Measurements from ENCODE around the gene C1orf21.

Gene C1orf21

DNA sequence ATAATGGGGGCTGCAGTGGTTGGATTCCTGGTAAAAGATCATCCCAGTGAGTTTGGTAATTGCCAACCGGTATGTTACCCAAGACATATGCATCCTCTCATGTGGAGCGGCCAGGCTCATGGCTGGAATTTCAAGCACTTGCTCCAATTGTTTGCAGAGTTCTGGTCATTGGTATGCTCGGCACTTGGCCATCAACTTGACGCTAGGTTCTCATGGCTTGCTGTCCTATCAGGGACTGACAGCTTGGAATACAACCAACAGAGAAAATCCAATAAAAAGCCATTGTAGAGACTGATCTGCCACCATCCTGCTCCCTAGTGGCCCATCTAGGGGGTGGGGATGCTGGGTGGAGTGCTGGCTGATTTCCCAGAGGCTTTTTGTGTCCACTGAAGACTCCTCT lies 247.0 kb downstream of the C1orf21 start:
- DNase-seq (ENCODE audit: low spot score), result no peak

DNA sequence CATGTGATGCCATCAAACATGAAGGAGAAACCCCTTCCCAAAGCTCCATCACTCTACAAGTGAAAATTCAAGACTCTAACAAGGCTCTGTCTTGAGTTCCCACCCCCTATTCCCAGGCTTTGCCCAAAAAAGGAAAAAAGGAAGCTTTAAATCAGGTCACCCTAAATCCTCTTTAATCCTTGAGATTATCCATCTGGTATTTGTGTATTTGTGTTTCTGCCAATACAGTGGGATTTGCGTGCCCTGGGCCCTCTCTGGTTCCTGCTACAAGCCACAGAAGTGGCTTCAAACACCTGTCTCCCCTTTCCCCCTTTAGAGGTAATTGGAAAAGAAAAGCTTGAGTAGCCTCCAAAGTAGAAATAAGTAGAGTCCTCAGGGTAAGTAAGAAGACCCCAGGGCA lies 247.5 kb downstream of the C1orf21 start:
- no peak for DNase-seq (ENCODE audit: low spot score)

DNA sequence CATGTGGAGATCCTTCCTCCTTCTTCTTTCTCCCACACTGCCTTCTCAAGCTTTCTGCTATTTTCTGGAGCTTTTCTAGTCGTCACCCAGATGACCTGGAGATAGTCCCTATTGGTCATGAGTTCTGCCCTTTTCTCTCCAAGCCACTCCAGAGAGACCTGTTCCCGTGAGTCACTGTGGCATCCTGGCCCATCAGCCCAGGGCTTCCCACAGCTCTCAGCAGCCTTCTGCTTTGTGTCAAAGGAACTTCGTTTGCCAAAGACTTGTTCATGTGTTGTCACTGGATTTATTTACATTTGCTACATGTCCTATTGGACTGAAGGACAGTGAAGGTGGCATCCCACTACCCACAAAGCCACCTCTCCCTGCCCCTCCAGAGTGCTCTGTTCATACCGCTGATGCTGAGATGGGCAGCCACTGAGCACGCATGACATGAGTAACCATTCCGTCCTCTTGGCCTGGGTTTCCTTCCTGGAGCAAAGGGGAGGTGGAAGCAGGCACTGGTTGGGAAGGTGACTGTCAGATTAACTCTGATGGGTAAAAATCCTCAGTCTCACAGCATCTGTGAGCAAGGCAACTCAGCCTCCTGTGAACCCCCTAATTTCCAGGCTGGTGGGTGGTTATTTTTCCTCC lies 248.6 kb downstream of the C1orf21 start:
- DNase-seq (ENCODE audit: low spot score), result no peak

DNA sequence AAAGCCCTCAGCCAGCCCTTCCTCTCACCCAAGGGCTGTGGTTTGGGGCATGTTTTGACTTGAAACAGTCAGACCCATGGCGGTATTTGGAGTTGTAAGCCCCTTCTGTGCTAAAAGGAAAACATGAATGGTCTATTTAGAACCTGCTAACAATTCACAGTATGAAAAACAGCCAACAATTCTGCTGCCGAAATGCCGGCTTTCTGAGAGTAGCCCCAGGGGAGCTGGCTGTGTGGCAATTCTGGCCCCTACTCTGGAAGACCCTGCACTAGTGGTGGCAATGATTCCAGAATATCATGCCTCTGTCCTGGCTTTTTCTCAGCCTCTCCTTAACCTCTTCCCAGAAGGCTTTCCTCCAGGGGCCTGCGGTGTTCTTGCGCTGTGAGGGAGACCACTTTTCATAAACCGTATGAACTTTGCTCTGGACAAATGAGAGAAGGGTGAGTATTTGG lies 249.2 kb downstream of the C1orf21 start:
- DNase-seq (ENCODE audit: low spot score), result no peak

DNA sequence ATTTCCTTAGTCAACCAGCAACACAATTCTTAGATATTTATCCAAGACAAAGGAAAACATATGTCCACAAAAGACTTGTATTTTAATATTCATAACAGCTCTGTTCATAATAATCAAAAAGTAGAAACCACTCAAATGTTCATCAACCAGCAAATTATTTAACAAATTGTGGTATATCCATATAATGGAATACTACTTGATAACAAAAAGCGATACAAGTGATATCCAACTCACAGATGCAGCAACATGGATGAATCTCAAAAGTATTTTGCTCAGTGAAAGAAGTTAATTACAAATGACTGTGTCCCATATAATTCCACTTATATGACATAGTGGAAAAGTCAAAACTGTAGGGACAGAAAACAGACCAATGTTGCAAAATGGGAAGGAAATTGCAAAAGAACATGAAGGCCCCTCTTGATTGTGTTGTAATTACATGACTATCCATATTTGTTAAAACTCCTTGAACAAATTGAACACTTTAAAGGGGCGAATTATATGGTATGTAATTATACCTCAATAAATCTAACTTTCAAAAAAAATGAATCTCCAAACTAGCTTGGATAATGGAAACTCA lies 250.9 kb downstream of the C1orf21 start:
- DNase-seq (ENCODE audit: low spot score), result no peak

DNA sequence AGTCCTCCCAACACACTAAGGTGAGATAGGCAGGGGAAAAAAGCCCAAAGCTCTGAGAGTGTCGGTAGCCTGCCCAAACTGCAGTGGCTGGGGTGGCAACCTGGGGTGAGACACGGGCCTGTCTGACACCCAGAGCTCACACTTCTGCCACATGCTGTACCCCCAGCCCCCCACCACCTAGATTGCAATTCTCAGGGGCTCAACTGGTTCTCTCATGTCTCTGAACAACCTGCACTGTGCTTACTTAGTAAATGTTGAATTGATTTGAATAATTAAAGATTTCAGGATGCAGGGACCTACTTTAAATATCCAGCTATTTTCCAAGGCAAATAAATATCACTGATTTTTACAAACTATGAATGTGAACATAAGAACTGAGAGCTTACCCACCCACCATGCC lies 252.4 kb downstream of the C1orf21 start:
- DNase-seq (ENCODE audit: low spot score), result no peak

DNA sequence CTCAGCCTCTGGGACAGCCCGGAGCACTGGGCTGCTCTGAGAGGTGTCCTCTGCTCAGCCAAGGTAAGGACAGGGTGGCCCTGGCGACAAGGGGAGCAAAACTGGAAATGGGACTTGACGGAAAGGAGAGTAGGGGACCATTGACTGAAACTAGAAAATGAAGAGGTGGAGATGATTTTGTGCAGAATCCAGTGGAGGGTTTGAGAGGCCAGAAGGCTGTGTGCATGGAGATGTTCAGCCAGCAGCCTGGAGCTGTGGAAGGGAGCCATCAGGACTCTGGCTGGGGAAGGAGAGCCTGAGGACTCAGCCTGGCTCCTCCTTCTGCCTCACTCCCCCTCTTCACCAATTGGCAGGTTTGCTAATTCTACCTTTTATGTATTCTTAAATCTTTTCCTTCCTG lies 253.7 kb downstream of the C1orf21 start:
- DNase-seq (ENCODE audit: low spot score), result no peak

DNA sequence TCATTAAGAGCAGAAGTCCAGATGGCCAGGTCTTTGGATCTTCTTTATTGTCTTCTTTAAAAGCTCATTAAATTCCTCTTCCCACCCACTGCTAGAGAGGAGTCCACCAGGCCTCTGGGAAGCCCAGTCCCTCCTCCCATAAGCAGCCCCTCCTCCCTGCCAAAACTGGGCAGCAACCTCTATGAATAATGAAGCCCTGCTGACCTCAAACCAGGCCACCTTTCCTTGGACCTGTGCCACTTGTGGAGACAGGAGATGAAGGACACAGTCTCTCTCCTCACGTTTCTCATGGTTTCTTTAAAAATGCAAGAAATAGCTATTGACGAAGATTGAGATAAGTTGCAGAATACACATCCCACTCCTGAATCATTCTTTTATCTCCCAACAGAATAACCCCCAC lies 255.1 kb downstream of the C1orf21 start:
- no peak for DNase-seq (ENCODE audit: low spot score)

DNA sequence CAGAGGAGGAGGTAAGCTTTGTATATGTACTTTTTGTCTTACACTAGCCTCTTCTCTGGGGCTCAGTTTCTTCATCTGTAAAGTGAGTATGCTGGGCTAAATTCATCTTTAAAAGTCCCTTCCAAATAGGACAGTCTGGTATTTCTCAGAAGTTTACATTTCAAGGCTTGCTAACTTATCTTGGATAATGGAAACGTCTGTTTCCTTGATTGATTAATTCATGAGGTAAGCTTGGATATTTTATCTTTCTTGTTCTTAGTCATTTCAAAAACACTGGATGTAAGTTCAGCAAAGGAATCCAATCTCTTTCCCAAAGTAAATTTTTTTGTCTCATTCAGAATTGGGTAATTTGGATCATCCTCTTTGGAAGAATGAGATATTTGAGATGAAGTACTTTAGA lies 256.8 kb downstream of the C1orf21 start:
- DNase-seq (ENCODE audit: low spot score), result no peak

DNA sequence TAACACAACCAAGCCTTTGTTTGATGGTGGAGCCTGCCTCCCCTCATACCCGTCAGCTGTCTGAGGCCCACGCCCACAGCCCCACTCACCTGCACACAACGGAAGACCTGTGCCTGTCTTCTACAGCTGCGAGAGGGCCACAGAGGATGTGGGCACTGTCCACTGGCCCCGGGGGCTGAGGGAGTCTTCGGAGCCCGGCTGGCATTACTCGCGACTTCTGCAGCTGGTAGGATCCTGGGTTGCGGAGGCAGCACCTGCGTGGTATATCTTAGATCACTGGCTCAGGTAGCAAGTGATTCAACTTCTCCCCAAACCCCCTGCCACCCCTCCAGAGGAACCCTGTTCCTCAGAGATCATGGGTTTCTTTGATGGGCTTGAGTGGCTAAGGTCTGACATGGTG lies 257.9 kb downstream of the C1orf21 start:
- no peak for DNase-seq (ENCODE audit: low spot score)

DNA sequence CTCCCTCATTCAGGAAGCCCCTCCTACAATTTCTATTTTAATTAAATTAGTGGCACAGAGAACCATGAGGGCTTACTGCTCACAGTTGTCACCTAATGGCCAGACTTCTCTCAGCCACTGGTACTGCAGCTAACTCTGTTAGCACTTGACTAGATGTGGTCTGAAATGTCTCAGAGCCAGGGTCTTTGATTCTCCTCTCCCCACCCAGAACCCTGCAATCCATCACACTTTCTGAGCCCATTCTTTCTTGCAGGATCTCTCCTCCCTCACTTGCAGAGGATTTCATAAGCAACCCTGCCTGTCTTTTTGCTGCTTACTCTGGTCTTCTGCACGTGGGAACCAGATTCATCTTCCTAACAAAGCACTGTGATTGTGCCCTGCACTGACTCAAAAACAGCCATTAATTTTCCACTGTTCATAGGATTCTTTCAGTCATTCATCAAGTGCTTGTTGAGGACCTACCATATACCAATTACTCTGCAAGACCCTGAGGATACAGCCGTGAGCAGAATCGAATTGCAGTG lies 259.4 kb downstream of the C1orf21 start:
- DNase-seq (ENCODE audit: low spot score), result no peak

DNA sequence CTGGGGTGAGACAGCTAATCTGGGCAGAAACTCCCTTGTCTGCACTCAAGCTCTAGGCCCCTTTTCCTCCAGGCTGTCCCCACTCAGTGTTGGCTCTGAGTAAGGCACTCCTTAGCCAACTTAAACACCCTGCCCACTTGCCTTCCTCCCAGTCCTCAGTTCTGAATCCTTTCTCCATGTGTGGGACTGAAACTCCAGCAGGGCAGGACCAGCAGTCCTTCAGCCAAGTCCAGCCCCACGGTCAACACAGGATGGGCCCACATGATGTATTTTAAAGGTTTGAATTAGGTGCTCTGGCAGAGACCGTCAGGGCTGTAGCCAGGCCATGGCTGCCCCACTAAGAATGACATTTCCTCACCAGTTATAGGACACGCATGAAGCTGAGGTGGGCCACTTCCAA lies 260.0 kb downstream of the C1orf21 start:
- DNase-seq (ENCODE audit: low spot score), result no peak

DNA sequence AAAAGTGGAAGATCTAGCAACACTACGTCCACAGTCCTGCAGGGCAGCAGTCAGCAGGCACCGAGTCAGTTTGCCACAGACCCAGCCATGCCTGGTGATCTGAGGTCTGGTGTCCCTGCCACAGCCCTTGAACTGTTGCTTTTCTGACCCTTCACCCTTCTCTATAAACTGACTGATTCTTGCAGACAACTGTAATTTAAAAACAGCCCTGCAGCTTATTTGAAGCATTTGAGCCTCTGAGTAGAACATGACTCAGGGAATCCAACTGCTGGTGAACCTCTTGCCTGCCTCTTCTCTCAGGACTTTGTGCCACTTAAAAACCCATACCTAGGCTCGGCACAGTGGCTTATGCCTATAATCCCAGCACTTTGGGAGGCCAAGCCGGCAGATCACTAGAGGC lies 260.6 kb downstream of the C1orf21 start:
- DNase-seq (ENCODE audit: low spot score), result no peak

DNA sequence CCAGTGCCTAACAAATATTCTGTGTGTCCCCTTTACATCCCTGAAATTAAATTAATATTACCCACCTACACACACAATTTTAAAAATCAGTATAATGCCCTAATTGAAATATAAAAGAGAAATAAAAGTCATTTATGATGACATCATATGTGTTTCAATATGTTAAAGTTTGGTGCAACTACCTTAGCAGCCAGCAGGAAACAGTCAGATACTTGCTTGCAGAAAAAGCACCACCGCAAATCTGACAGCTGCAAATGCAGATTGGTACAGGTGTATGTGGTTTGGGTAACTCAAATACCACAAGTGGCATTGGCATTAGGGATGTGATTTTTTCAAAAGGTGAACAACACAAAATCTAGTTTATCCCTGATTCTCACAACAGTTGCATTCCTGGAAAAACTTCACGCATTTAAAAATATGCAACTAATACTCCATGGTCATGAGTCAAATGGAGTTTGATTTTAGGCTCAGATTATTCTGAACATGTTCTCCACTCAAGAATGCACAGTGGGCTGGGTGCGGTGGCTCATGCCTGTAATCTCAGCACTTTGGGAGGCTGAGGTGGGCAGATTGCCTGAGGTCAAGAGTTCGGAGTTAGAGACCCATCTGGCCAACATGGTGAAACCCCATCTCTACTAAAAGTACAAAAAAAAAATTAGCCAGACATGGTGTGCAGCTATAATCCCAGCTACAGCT lies 261.5 kb downstream of the C1orf21 start:
- no peak for DNase-seq (ENCODE audit: low spot score)

DNA sequence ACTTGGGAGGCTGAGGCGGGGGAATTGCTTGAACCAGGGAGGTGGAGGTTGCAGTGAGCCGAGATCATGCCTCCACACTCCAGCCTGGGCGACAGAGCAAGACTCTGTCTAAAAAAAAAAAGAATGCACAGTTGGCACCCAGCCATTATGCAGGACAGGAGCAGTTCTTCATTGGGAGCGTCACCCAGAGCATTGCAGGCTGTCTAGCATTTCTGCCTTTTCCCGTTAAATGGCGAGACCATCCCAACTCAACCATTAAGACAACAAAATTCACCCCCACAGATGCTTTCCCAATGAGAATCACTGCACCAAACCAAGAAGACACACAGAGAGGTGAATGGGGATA lies 262.0 kb downstream of the C1orf21 start:
- DNase-seq (ENCODE audit: low spot score), result no peak

DNA sequence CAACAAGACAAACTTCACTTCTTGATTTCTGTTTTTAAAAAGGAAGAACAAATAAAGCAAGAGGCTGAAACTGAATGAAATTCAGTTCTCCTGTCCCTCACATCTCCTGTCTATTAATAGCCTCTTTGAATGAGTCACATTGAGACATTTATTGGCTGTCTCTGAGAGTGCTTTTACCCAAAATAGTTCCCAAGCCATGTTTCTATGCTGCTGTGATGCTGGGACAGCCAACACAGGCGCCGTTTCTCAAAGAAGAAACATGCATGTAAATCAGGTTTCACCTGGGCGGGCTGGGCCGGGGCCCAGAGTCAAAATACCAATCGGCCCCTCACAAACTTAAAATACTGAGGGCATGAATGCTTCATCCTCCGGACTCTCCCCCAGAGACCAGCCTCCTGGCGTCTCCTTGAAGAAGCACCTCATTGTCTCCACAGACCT lies 262.6 kb downstream of the C1orf21 start:
- no peak for DNase-seq (ENCODE audit: low spot score)

DNA sequence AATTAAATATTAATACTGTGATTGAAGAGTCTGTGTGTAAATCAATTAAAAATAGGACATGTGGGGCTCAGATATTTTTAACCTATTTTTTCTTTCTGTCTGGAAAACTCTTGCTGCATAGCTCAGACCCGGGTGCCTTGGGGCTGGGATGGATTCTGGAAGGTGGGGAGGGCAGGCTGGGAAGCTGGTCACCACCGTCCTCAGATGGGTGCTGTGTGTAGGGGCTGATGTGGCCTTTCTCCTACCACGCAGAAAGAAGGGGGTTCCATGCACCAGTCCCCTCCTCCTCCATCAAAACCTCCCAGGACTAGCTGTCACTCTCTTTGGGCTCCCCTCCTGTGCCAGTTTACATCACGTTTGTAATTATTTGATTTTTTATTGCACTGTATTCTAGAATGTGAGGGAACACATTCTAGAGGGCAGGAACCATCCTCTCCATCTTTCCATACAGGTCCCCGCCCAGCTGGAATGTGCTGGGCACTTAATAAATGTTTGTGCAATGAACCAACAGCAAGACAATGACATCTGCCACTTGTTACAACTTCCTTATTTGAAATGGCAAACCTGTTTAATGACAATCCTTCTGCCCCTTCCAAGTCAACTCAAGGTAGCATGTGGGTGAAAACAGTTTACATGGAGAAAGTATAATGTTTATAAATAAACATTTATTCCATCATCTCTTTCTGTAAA lies 263.5 kb downstream of the C1orf21 start:
- DNase-seq (ENCODE audit: low spot score), result no peak

DNA sequence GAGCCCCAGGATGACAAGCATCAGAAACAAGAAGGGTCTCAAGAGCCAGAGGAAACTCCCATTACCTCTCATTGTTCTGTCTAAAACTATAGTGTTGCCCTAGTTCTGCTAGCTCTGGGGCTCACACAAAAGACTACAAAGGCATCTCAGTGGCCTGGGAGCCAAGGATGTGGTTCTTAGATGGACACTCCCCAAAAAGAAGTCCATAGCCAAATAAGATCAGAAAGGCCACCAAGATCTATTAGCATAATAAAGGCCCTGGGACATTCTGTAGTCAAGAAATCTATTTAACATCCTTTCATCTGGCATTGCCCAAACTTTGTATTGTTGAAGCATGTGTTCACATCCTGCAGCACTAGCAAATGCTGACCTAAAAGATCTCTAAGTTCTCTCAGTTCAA lies 268.4 kb downstream of the C1orf21 start:
- no peak for DNase-seq (ENCODE audit: low spot score)

DNA sequence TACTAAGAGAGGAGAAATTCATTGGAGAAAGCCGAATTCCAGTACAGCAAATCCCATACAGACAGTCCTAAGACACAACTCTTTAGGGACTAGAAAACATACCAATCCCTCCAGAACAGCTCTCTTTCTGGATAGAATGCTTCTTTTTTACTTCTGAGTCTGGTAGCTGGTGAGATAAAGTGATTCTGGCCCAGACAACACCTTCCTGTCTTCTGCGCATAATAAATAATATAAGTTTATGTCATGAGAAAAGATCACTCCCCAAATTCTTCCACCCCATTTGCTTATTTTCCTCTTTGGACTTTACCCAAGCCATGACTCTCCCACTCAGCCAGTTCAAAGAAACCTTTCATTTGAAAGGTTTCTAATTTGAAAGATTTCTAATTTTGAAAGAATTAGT lies 269.4 kb downstream of the C1orf21 start:
- DNase-seq (ENCODE audit: low spot score), result no peak

DNA sequence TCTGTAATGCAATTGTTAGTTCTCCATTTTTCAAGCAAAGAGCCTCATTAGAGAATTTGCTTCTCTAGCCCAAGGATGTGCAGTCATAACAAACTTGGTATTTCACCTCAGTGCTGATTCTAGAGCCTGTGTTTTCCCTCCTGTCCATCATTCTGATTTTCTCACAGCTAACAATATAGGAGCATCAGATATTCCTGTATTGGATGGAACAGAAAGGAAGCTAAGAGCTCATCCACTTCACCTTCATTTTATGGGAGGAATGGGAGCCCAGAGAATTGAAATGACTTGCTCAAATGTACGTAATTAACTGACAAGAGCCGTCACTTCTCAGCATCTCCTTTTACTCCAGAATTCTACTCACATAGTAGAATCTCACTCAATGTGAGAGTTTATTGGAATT lies 271.2 kb downstream of the C1orf21 start:
- DNase-seq (ENCODE audit: low spot score), result no peak

DNA sequence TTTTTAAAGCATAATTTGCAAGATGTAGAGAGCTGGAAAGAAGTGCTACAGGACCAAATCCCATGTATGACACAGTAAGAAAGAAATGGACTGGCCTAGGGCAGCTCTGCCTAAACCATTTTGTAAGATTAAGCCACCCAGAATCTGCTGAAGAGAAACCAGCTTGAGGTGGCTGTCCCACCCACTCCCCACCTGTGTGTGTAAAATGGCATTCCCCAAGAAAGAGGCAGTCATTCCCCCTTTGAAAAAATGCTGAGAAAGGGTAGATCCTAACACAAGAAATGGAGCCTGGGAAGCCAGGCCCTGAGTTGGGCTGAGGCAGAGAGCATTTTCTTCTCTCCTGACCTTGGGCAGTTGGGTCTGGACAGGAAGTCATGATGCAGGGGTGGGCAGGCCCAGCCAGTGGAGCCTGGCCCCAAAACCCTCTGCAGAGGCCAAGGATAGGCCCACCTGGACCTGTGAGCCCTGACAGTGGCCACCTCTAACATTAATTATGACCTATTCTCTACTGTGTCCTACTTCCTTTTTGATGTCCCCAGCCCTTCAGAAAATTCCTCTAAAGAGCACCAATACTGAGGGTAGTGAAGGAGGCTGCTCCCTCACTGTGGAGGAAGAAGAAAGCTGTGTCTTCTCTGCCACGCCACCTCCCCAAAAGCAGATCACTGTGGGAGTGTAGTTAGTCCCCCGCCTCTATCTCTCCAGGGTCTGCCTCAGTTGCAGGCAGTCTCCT lies 273.8 kb downstream of the C1orf21 start:
- DNase-seq (ENCODE audit: low spot score), result no peak

DNA sequence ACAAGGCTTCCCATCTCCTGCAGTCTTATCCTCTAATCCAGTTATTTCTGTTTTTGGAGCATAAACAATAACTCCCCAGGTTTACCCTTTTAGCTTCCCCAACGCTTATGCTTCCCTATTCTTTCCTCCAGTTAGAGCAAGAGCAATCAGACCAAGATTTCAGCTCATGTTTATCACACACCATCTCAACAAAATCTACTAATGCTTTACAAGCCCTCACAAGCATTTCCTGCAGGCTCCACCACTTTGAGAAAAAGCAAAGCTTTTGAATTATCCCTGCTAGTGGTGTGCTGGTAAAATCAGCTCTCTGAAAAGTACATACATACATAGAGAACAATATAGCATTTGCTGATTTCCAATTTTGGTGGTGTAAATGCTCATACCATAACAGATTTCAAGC lies 275.0 kb downstream of the C1orf21 start:
- no peak for DNase-seq (ENCODE audit: low spot score)

Data from hematopoietic multipotent progenitor cell treated with erythropoietin and hydrocortisone succinate and interleukin-3 and kit ligand, for 15 days (in vitro differentiated cells).